ENCODE data around the gene PRDM7.

The PRDM7 gene

GRCh38 chr16:90028985-90029384 is 48.1 kb downstream of the PRDM7 start:
- no peak for TF ChIP-seq CTCF (conservative IDR thresholded peaks at IDR 0.05; ENCODE audit: low read depth, low read length)
- H3K4me3 ChIP-seq (ENCODE audit: low read length): no peak overlapping the region
- no peak for DNase-seq (ENCODE audit: low read depth)

- DNase-seq (ENCODE audit: low read depth): no peak
- no peak for TF ChIP-seq CTCF (conservative IDR thresholded peaks at IDR 0.05; ENCODE audit: low read depth, low read length)
- no peak overlapping the region for H3K4me3 ChIP-seq (ENCODE audit: low read length)
Measured at GRCh38 chr16:90027611-90028010, 49.5 kb downstream of the PRDM7 start.

- H3K4me3 ChIP-seq (ENCODE audit: low read length): no peak overlapping the region
- no peak for TF ChIP-seq CTCF (conservative IDR thresholded peaks at IDR 0.05; ENCODE audit: low read depth, low read length)
- no peak for DNase-seq (ENCODE audit: low read depth)
Measured at GRCh38 chr16:90026135-90026534, 51.0 kb downstream of the PRDM7 start.

- no peak for DNase-seq (ENCODE audit: low read depth)
- peak overlapping the region; percentile 79 for H3K4me3 ChIP-seq (ENCODE audit: low read length)
- no peak for TF ChIP-seq CTCF (conservative IDR thresholded peaks at IDR 0.05; ENCODE audit: low read depth, low read length)
Measured at GRCh38 chr16:90023078-90023447, 54.1 kb downstream of the PRDM7 start.

- peak; percentile 38 for DNase-seq (ENCODE audit: low read depth)
- no peak for TF ChIP-seq CTCF (conservative IDR thresholded peaks at IDR 0.05; ENCODE audit: low read depth, low read length)
Measured at GRCh38 chr16:90022209-90023077, 54.7 kb downstream of the PRDM7 start.

GRCh38 chr16:90020838-90021382 is 56.2 kb downstream of the PRDM7 start:
- no peak for DNase-seq (ENCODE audit: low read depth)
- TF ChIP-seq CTCF (conservative IDR thresholded peaks at IDR 0.05; ENCODE audit: low read depth, low read length): no peak
- H3K4me3 ChIP-seq (ENCODE audit: low read length): no peak overlapping the region

More at GRCh38 chr16:90022209-90023077, 54.7 kb downstream of the PRDM7 start:
- H3K4me3 ChIP-seq (ENCODE audit: low read length): peak overlapping the region; percentile 79

Data from retinal pigment epithelial cell (primary cell).